ENCODE measurements around the gene FBLN7. TPM values are rescaled to one million over a fixed set of nuclear protein-coding genes. Genes with fewer than 3 reads are reported as not detected.
A peak's percentile ranks its signal among the peaks of the same experiment; 100 is the strongest.

The FBLN7 gene
- total RNA-seq, result 10 to 100 TPM in 1 of 4 donors, 1 to 10 TPM in 3; 3.6 to 10.2 (median 5.9) TPM

GRCh38 chr2:112138159-112139032 lies at the start of gene FBLN7:
Gene FBLN7 (plus strand): TSS chr2:112138385. CDS start chr2:112138656, 271 bp downstream.
- peak within 1 kb of the TSS; percentile 39 for H3K4me3 ChIP-seq (ENCODE audit: low read depth, poor library complexity, severe bottlenecking)
- TF ChIP-seq POLR2A (IDR thresholded peaks at IDR 0.05), result no peak
- TF ChIP-seq CTCF (IDR thresholded peaks at IDR 0.05), result no peak
- intact Hi-C loops (cut with DNase I; ENCODE audit: low total_unique reads), result no loop called here
- peak in 1 of 2 donors; percentile 86 for DNase-seq (ENCODE audit: low spot score in 2 of 2)
- WGBS, 2 donors, result 1% methylated on average over 28 to 37 of the region's 84 CpGs

- DNase-seq (ENCODE audit: low spot score in 2 of 2), result no peak
- intact Hi-C loops (cut with DNase I; ENCODE audit: low total_unique reads), result no loop called here
- TF ChIP-seq POLR2A (IDR thresholded peaks at IDR 0.05), result no peak
- TF ChIP-seq CTCF (IDR thresholded peaks at IDR 0.05), result no peak
- no peak overlapping the region for H3K4me3 ChIP-seq (ENCODE audit: low read depth, poor library complexity, severe bottlenecking)
- WGBS, 2 donors, result 84 to 94% methylated on average over 5 of the region's 5 CpGs
Measured at GRCh38 chr2:112089375-112089774, 48.8 kb upstream of the FBLN7 start.

- H3K4me3 ChIP-seq (ENCODE audit: low read depth, poor library complexity, severe bottlenecking), result no peak overlapping the region
- no peak for TF ChIP-seq POLR2A (IDR thresholded peaks at IDR 0.05)
- TF ChIP-seq CTCF (IDR thresholded peaks at IDR 0.05), result no peak
- WGBS, 2 donors, result 86 to 93% methylated on average over 6 of the region's 6 CpGs
- intact Hi-C loops (cut with DNase I; ENCODE audit: low total_unique reads), result no loop called here
- no peak for DNase-seq (ENCODE audit: low spot score in 2 of 2)
Measured at GRCh38 chr2:112092286-112093041, 45.7 kb upstream of the FBLN7 start.

- H3K4me3 ChIP-seq (ENCODE audit: low read depth, poor library complexity, severe bottlenecking), result no peak overlapping the region
- TF ChIP-seq CTCF (IDR thresholded peaks at IDR 0.05) (no peak), POLR2A (IDR thresholded peaks at IDR 0.05) (no peak)
- no peak for DNase-seq (ENCODE audit: low spot score in 2 of 2)
- intact Hi-C loops (cut with DNase I; ENCODE audit: low total_unique reads), result no loop called here
- 84 to 90% methylated on average over 1 of the region's 1 CpG for WGBS, 2 donors
Measured at GRCh38 chr2:112093216-112093615, 45.0 kb upstream of the FBLN7 start.

DNA sequence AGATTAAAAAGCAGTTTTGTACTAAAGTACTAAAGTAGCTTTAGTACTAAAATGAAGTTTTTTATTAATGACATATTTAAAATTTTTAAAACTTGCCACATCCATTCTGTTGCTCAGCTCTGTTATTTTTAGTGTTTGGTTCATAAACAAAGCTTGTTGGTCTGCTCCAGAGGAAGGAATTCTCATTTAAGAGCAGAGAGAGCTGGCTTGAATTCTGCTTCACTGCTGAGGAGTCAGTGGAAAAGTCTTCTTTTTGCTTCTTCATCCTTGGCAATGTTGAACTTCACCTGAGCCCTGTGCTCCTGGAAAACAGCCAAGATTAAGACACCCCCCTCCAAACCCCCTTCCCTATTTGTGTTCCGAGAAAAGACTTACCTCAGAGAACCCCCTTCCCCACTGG lies 42.5 kb upstream of the FBLN7 start:
- intact Hi-C loops (cut with DNase I; ENCODE audit: low total_unique reads), result no loop called here
- no peak for DNase-seq (ENCODE audit: low spot score in 2 of 2)
- TF ChIP-seq CTCF (IDR thresholded peaks at IDR 0.05), result no peak
- TF ChIP-seq POLR2A (IDR thresholded peaks at IDR 0.05), result no peak
- H3K4me3 ChIP-seq (ENCODE audit: low read depth, poor library complexity, severe bottlenecking), result no peak overlapping the region
- 88 to 94% methylated on average over 1 of the region's 1 CpG for WGBS, 2 donors

Measured in lower leg skin (tissue), 4 donors.